ENCODE data around the gene PAX2.

Gene PAX2

GRCh38 chr10:100776671-100777070 is 31.3 kb downstream of the PAX2 start:
- ATAC-seq (no peak), DNase-seq (ENCODE audit: low spot score in 2 of 2) (no peak)
- H3K4me1 Mint-ChIP-seq, result no peaks in the 10 kb centered on the region
- no peaks in the 10 kb centered on the region for H3K9me3 Mint-ChIP-seq
- no peak overlapping the region for H3K27ac Mint-ChIP-seq
- H3K4me3 Mint-ChIP-seq, result no peak overlapping the region
- no peaks in the 10 kb centered on the region for H3K36me3 Mint-ChIP-seq

GRCh38 chr10:100779329-100779728 is 33.9 kb downstream of the PAX2 start:
- Mint-ChIP-seq H3K27ac (no peak overlapping the region), H3K4me3 (no peak overlapping the region), H3K36me3 (no peaks in the 10 kb centered on the region), H3K4me1 (no peaks in the 10 kb centered on the region), H3K9me3 (no peaks in the 10 kb centered on the region)
- ATAC-seq, result no peak
- DNase-seq (ENCODE audit: low spot score in 2 of 2), result no peak

DNA sequence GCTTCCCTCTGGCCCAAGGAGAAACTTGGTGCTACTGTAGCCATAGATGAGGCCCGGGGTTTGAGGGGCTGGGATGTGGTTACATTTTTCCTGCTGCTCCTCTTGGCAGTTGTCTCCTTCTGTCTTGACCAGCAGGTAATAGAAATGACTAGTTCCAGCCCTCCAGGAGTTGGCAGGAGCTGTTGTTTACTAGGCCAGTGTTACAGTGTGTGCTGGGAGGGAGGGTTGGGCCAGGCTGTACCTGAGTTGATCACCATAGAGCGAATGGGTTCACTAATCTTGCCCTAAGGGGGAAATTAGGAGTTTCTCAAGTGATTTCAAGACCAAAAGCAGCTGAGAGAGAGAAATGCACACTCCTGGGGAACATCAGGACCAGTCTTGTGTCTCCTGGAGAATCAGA is 34.9 kb downstream of the PAX2 start:
- H3K4me1 Mint-ChIP-seq, result no peaks in the 10 kb centered on the region
- no peak overlapping the region for H3K4me3 Mint-ChIP-seq
- H3K36me3 Mint-ChIP-seq, result no peaks in the 10 kb centered on the region
- no peak for DNase-seq (ENCODE audit: low spot score in 2 of 2)
- no peak overlapping the region for H3K27ac Mint-ChIP-seq
- no peaks in the 10 kb centered on the region for H3K9me3 Mint-ChIP-seq
- ATAC-seq, result no peak

GRCh38 chr10:100781145-100781665 is 35.8 kb downstream of the PAX2 start:
- Mint-ChIP-seq H3K9me3 (no peaks in the 10 kb centered on the region), H3K4me1 (no peaks in the 10 kb centered on the region), H3K4me3 (no peak overlapping the region), H3K27ac (no peak overlapping the region), H3K36me3 (no peaks in the 10 kb centered on the region)
- ATAC-seq, result no peak
- DNase-seq (ENCODE audit: low spot score in 2 of 2), result no peak

DNA sequence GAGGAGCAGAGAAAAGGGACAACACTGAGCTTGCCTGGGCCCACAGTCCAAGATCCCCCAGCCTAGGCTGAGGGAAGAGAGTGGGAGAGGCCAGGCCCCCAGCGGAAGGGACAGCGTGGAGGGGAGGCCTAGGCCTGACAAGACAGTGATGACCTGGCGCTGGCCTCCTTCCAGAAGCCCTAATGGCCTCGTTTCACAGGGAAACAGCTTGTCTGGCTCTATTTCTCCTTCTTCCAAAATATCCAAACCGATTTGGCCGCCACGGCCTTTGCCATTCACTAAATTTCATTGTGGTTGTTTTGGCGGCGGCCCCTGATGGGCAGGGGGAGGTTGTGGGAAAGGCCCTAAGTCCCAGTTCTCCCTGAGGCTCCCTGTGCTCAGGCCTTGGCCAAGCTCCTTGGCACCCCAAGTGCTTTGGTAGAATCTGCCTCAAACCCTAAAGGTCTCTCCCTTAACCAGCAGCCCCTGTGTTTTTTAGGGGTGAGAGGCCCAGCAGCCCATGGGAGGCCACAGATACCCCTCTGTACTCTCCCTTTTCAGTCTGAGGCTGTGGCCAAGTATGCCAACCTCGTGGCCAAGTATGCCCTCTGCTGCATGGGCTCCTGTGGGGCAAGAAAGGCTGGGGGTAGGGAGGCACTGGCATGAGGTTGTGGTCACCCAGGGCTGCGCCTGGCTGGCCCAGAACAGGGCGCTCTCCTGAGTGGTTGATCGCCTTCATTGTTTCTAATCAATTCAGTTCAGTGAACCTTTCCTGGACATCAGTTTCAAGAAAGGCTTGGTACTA is 37.3 kb downstream of the PAX2 start:
- no peak for ATAC-seq
- Mint-ChIP-seq H3K36me3 (no peaks in the 10 kb centered on the region), H3K27ac (peak overlapping the region; percentile 23), H3K4me1 (no peaks in the 10 kb centered on the region), H3K4me3 (no peak overlapping the region), H3K9me3 (no peaks in the 10 kb centered on the region)
- no peak for DNase-seq (ENCODE audit: low spot score in 2 of 2)

GRCh38 chr10:100784126-100784525 is 38.7 kb downstream of the PAX2 start:
- ATAC-seq (no peak), DNase-seq (ENCODE audit: low spot score in 2 of 2) (no peak)
- Mint-ChIP-seq H3K27ac (no peak overlapping the region), H3K9me3 (no peaks in the 10 kb centered on the region), H3K36me3 (no peaks in the 10 kb centered on the region), H3K4me1 (no peaks in the 10 kb centered on the region), H3K4me3 (no peak overlapping the region)

- no peak overlapping the region for H3K4me3 Mint-ChIP-seq
- no peaks in the 10 kb centered on the region for H3K36me3 Mint-ChIP-seq
- DNase-seq (ENCODE audit: low spot score in 2 of 2) (no peak), ATAC-seq (no peak)
- no peaks in the 10 kb centered on the region for H3K4me1 Mint-ChIP-seq
- no peaks in the 10 kb centered on the region for H3K9me3 Mint-ChIP-seq
- H3K27ac Mint-ChIP-seq, result no peak overlapping the region
Measured at GRCh38 chr10:100786591-100786990, 41.2 kb downstream of the PAX2 start.

DNA sequence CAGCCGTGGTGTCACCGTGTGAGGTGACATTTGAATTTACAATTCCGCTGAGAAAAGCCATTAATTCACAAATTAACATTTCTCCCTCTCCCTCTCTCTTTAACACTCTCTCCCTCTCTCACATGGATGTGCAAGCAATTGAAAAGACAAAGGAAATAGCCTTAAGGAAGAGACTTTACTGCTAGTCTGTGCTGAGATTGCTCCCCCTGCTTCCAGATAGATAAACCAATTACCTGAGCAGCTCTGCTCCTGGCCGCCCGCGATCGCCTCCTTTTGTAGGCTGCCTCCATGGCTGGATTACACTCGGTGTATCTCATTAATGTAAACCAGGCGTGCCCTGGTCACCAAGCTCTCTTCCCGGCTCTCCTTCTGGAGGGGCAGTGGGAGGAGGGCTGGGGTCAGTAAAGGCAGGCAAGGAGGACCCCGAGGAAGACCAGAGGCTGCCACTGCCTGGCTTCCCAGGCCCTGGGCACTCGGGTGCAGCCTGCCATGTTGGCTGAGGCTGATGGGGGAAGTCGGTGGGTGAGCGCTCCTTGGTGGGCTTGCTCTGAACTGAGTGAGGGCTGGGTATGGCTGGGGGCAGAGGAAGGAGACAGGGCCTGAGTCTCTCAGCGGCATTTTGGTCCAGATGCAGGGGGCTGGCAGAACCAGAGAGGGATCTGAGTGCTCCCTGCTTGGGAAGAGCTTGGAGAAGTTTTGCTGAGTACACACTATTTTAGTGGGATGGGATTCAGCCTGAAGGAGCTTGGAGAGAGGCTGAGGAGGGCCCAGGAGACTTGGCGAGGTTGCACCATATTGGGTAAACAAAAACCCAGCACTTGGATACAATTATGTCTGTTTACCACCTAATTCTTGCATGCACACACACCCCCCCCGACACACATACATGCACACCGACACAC is 42.9 kb downstream of the PAX2 start:
- H3K36me3 Mint-ChIP-seq, result no peaks in the 10 kb centered on the region
- no peaks in the 10 kb centered on the region for H3K9me3 Mint-ChIP-seq
- DNase-seq (ENCODE audit: low spot score in 2 of 2) (no peak), ATAC-seq (no peak)
- H3K27ac Mint-ChIP-seq, result no peak overlapping the region
- H3K4me3 Mint-ChIP-seq, result no peak overlapping the region
- no peaks in the 10 kb centered on the region for H3K4me1 Mint-ChIP-seq

GRCh38 chr10:100790761-100791208 is 45.4 kb downstream of the PAX2 start:
- Mint-ChIP-seq H3K4me1 (no peaks in the 10 kb centered on the region), H3K4me3 (no peak overlapping the region), H3K36me3 (no peaks in the 10 kb centered on the region), H3K27ac (no peak overlapping the region), H3K9me3 (no peaks in the 10 kb centered on the region)
- ATAC-seq (no peak), DNase-seq (ENCODE audit: low spot score in 2 of 2) (no peak)

- no peaks in the 10 kb centered on the region for H3K36me3 Mint-ChIP-seq
- H3K9me3 Mint-ChIP-seq, result no peaks in the 10 kb centered on the region
- peak; percentile 32 for ATAC-seq
- no peak overlapping the region for H3K27ac Mint-ChIP-seq
- no peak overlapping the region for H3K4me3 Mint-ChIP-seq
- no peak for DNase-seq (ENCODE audit: low spot score in 2 of 2)
- no peaks in the 10 kb centered on the region for H3K4me1 Mint-ChIP-seq
Measured at GRCh38 chr10:100791369-100792058, 46.1 kb downstream of the PAX2 start.

DNA sequence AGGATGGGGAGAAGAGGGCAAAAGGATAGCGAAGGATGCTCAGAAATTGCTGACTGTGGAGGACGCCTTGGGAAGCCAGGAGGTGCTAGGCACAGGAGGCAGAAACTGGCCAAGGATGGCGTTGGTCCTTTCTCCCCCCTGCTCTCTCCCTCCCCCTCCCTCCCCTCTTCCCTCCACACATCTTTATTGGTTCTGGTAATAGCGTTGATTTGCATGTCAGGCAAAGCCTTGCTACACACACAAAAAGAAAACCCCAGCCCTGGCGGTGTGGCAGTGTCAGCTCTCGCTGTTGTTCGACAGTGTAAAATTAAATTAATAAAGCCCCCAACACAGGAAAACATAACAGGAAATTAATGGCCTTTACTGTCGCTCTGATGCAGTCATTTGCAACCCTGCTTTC is 47.2 kb downstream of the PAX2 start:
- H3K4me3 Mint-ChIP-seq, result no peak overlapping the region
- ATAC-seq (no peak), DNase-seq (ENCODE audit: low spot score in 2 of 2) (no peak)
- no peaks in the 10 kb centered on the region for H3K4me1 Mint-ChIP-seq
- H3K36me3 Mint-ChIP-seq, result no peaks in the 10 kb centered on the region
- no peak overlapping the region for H3K27ac Mint-ChIP-seq
- no peaks in the 10 kb centered on the region for H3K9me3 Mint-ChIP-seq

DNA sequence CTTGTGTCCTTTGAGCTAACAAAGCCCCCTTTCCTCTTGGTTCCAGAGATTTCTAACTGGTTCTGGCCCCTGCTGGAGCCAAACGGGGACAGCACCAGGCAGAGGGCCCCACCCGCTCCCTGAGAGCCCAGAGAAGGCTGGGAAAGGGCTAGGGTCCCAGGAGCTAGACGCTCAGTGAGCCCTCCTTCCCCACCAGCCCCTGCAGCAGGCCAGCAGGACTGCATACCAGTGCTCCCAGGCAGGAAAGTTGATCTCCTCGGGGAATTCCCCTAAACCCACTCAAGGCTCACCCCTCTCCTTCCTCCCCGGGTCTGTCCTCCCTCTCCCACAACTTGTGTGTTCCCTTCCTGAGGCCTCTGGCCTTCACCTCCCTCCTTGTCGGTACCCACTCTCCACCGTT is 47.7 kb downstream of the PAX2 start:
- no peak for ATAC-seq
- no peak overlapping the region for H3K4me3 Mint-ChIP-seq
- no peaks in the 10 kb centered on the region for H3K36me3 Mint-ChIP-seq
- DNase-seq (ENCODE audit: low spot score in 2 of 2), result no peak
- H3K9me3 Mint-ChIP-seq, result no peaks in the 10 kb centered on the region
- no peak overlapping the region for H3K27ac Mint-ChIP-seq
- no peaks in the 10 kb centered on the region for H3K4me1 Mint-ChIP-seq

- Mint-ChIP-seq H3K27ac (no peak overlapping the region), H3K4me3 (no peak overlapping the region), H3K36me3 (no peaks in the 10 kb centered on the region), H3K9me3 (no peaks in the 10 kb centered on the region), H3K4me1 (peaks cover 10% of the 10 kb centered on the region)
- DNase-seq (ENCODE audit: low spot score in 2 of 2) (no peak), ATAC-seq (no peak)
Measured at GRCh38 chr10:100799881-100800280, 54.5 kb downstream of the PAX2 start.

GRCh38 chr10:100800931-100801330 is 55.5 kb downstream of the PAX2 start:
- H3K4me1 Mint-ChIP-seq, result peaks cover 10% of the 10 kb centered on the region
- DNase-seq (ENCODE audit: low spot score in 2 of 2) (no peak), ATAC-seq (no peak)
- no peak overlapping the region for H3K4me3 Mint-ChIP-seq
- no peaks in the 10 kb centered on the region for H3K36me3 Mint-ChIP-seq
- no peaks in the 10 kb centered on the region for H3K9me3 Mint-ChIP-seq
- H3K27ac Mint-ChIP-seq, result no peak overlapping the region

GRCh38 chr10:100802196-100802595 is 56.8 kb downstream of the PAX2 start:
- DNase-seq (ENCODE audit: low spot score in 2 of 2), result no peak
- peaks cover 11% of the 10 kb centered on the region for H3K4me1 Mint-ChIP-seq
- ATAC-seq, result no peak
- H3K36me3 Mint-ChIP-seq, result no peaks in the 10 kb centered on the region
- no peak overlapping the region for H3K27ac Mint-ChIP-seq
- H3K9me3 Mint-ChIP-seq, result no peaks in the 10 kb centered on the region
- no peak overlapping the region for H3K4me3 Mint-ChIP-seq

Data from stimulated activated effector memory CD8-positive, alpha-beta T cell treated with anti-CD3 and anti-CD28 coated beads, Interleukin-12 subunit alpha, Interleukin-12 subunit beta, amount 100 ng/mL, for 72 hours (primary cell).